Endothelial cell of hepatic sinusoid (primary cell): ENCODE results near the gene CACTIN.
"Not testable (repeated sequence)": the region's sequence is repeated elsewhere in the genome, so short reads cannot be mapped to it uniquely, and the experiment has no call there.

Source experiments
- in situ Hi-C: cut with HindIII; loops from 2 replicates; pipeline ENCODE4 v1.10.0; 2017; ENCODE audit warnings: low sequenced_read_pairs

Gene CACTIN

DNA sequence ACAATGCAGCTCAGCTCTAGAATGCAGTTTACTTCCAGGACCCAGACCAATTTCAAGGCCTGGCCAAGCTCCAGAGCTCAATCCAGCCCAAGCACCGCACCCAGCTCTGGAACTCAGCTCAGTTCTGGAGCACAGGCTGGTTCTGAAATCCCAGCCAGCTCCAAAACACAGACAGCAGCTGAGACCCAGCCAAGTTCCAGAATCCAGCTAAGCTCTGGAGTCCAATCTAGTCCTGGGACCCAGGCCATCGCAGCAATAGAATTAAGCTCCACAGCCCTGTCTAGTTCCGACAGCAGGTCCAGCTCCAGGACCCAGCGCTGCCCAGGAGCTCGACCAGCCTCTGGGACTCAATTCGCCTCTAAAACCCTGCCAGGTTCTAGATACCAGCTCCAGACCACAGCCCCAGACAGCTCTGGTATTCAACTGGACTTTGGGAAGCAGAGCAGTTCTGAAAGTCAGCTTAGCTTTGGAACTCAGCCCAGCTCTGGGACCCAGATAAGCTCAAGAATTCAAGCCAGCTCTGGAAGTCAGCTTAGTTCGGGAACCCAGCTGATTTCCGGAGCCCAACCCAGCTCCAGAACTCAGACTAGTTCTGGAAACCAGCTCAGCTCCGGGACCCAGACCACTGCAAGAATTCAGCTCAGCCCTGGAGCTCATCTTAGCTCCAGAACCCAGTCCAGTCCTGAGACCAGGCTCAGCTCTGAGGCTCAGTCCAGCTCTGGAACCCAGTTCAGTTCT, 34.5 kb downstream of the CACTIN start:
- in situ Hi-C loops, result no loop called here

DNA sequence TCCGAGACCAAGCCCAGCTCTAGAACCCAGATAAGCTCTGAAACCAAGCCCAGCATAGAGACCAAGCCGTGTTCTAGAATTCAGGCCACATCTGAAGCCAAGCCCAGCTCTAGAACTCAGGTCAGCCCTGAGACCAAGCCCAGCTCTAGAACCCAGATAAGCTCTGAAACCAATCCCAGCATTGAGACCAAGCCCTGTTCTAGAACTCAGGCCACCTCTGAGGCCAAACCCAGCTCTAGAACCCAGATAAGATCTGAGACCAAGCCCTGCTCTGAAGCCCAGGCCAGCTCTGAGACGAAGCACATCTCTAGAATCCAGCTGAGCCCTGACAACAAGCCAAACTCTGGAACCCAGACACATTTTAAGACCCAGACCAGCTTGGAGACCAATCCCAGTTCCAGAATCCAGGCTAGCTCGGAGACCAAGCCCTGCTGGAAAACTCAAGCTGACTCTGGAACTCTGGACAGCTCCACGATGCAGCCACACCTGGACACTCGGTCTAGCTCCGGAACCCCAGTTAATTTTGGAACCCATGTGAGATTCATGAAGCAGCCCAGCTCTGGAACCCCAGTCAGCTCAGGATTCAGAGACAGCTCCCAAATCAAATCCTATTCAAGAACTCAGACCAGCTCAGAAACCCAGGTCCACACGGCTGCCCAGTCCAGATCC, 35.5 kb downstream of the CACTIN start:
- in situ Hi-C loops, result no loop called here

DNA sequence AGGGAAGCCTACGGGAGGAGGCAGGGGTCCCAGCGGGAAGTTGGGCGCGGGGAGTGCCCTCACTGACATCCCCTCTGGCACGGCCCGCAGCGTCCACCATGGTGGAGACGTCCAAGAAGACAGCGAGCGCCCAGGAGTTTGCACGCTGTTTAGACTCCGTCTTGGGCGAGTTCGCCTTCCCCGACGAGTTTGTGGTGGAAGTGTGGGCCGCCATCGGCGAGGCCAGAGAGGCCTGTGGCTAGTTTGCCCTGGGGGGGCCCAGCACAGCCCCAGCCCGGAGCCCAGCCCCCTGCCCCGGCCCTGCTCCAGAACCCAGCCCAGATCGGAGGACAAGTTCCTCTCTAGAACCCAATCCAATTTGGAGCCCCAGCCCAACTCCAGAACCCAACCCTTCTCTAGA, 36.6 kb downstream of the CACTIN start:
- in situ Hi-C loops, result no loop called here

DNA sequence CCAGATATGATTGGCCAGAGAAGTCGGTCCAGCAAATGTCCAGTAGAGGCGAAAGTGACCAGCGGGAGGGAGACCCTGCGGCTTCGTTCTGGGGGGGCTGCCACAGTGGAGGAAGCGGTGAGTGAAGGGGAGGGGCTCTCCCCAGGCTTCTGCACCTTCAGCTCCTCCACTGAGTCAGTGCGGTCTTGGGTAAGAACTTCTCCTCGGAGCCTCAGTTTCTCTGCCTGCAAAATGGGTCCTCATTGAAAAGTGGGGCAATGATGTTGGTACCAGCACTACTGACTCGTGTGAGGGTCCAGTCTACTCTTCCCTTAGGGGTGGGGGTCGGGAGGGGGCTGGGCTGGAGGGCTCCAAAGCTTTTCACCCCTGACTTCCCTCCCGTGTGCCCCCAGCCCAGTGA, 37.2 kb downstream of the CACTIN start:
- in situ Hi-C loops, result no loop called here

DNA sequence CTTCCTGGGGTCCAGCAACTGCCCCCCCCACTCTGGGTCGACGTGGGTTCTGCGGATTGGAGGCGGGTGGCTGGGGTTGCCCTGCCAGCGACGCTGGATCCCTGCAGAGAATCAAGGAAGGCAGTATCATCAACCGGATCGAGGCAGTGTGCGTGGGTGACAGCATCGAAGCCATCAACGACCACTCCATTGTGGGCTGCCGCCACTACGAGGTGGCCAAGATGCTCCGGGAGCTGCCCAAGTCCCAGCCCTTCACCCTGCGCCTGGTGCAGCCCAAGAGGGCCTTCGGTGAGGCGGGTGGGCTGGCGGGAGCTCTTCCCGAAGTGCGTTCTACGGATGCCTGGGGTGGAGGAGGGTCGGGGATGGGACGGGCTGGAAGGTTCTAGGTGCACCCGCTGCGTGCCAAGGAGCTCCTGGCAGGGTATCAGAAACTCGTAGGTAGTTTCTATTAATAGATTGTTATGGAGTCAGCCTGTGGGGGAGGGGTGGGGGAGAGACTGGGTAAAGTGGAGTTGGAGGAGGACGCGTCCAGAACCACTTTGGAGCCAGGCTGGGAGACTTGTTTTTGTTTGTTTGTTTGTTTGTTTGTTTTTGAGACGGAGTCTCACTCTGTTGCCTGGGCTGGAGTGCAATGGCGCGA, 39.8 kb downstream of the CACTIN start:
- in situ Hi-C loops, result no loop called here

DNA sequence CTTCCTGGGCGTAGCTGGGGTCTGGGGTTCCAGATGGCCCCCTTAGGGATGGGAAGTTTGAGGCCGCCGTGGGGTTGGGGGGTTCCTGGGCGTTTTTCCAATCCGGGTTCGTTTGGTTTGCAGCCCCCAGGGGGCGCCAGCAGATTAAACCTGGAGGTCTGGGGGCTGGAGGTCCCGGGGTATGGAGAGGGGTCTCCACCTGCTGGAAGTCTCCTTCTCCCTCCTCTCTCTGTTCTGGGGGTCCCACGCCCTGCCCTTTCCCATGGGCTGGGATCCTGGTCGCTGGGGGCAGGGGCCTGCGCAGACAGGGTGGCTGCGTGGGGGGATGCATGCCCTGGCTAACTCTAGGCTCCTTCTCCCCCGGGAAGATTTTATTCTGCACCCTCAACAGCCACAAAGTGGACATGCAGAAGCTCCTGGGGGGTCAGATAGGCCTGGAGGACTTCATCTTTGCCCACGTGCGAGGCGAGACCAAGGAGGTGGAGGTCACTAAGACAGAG, 40.4 kb downstream of the CACTIN start:
- in situ Hi-C loops, result no loop called here

DNA sequence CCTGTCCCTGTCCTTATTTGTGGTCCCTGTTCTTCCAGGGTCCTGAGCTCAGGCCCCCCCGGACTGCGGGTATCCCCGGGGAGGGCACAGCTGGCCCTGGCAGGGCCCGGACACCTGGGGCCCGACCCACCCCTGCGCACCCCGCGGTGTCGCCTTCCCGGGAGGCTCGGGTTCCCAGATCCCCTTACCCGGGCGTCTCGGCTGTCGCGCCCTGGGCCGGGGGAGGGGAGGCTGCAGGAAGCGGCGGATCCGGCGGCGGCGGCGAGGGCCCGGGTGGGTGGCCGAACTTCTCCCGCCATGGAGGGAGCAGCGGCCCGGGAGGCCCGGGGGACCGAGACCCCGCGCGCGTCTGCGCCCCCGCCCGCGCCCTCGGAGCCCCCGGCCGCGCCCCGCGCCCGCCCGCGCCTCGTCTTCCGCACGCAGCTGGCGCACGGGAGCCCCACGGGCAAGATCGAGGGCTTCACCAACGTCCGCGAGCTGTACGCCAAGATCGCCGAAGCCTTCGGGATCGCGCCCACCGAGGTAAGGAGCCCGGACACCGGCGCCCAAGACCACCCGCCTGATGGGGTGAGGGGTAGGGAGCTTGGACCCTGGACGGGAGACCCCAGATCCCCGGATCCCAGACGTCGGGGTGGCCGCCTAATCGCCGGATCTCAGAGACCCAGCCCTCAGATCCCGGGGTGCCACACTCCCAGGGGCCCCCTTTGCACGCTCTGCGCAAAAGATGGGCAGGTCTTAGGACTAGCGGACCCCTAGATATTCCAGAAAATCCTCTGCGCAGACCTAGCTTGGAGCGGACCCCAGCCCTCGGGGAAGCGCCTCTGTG, 41.1 kb downstream of the CACTIN start, which contains the start of gene GIPC3:
Gene GIPC3 (plus strand): TSS at position 178 of the 826 bp plus-strand sequence. CDS start 120 bp downstream, at position 298.
- in situ Hi-C loops, result no loop called here

DNA sequence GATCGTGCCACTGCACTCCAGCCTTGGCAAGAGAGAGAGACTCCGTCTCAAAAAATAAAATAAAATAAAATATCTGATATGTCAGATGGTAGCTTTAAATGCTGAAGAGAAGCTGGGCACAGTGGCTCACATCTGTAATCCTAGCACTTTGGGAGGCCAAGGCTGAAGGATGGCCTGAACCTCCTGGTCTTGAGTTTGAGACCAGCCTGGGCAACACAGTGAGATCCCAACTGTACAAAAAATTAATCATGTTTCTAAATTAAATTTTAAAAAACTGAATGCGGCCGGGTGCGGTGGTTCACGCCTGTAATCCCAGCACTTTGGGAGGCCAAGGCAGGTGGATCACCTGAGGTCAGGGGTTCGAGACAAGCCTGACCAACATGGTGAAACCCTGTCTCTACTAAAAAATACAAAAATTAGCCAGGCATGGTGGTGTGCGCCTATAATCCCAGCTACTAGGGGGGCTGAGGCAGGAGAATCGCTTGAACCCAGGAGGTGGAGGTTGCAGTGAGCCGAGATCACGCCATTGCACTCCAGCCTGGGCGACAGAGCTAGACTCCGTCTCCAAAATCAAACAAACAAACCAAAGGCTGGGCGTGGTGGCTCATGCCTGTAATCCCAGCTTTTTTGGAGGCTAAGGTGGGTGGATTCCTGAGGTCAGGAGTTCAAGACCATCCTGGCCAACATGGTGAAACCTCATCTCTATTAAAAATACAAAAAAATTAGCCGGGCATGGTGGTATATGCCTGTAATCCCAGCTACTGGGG, 42.4 kb downstream of the CACTIN start:
- in situ Hi-C loops, result not testable (repeated sequence)

DNA sequence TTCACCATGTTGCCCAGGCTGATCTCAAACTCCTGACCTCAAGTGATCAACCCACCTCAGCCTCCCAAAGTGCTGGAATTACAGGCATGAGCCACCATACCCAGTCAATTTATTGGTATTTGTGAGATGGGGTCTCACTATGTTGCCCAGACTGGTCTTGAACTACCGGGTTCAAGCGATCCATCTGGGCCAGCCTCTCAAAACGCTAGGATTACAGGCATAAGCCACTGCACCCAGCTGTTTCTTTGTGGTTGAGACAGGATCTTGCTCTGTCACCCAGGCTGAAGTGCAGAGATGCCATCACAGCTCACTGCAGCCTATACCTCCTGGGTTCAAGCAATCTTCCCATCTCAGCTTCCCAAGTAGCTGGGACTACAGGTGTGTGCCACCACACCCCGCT, 44.8 kb downstream of the CACTIN start:
- in situ Hi-C loops, result not testable (repeated sequence)

DNA sequence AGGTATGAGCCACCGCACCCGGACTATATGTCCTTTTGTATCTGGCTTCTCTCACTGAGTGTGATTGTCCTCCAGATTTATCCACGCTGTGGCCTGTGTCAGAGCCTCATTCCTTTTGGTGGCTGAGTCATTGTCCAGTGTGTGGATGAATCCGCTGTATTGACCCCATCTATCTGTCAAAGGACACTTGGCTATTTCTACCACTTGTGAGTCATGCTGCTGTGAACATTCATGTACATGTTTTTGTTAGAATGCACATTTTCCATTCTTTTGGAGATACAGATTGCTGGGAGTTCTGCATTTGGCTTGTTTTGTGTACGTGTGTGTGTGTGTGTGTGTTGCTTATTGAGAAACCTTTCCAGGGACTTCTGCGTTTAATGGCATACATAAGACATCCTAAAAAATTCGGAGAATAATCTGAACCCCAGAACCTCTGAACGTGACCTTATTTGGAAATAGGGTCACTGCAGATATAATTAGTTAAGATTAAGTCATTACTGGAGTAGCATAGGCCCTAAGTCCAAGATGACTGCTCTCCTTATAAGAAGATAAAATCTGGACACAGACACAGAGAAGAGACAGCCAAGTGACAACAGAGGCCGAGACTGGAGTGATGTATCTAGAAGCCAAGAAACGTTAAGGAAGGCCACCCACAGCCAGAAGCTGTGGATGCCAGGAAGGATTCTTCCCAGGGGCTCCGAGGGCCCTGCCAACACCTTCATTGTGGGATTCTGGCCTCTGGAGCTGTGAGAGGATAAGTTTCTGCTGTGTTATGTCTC, 46.2 kb downstream of the CACTIN start:
- in situ Hi-C loops, result no loop called here

DNA sequence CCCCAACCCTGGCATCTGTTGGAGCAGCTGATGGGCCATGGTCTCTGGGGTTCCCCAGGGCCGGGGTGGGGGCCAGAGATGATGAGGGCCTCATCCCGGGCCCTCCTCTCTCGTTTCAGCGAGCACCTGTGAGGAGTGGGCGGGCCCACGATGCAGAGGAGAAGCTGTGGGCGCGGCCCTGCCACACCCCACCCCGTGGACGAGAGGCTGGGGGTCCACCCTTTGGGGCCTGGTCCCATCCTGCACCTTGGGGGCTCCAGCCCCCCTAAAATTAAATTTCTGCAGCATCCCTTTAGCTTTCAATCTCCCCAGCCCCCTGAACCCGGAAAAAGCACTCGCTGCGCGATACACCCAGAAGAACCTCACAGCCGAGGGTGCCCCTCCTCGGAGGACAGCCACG, 48.2 kb downstream of the CACTIN start:
- in situ Hi-C loops, result loop anchor here (5.0 kb wide), 3 partner anchors 41 to 74 kb away; partner anchors contain the start of gene TEKTIP1

DNA sequence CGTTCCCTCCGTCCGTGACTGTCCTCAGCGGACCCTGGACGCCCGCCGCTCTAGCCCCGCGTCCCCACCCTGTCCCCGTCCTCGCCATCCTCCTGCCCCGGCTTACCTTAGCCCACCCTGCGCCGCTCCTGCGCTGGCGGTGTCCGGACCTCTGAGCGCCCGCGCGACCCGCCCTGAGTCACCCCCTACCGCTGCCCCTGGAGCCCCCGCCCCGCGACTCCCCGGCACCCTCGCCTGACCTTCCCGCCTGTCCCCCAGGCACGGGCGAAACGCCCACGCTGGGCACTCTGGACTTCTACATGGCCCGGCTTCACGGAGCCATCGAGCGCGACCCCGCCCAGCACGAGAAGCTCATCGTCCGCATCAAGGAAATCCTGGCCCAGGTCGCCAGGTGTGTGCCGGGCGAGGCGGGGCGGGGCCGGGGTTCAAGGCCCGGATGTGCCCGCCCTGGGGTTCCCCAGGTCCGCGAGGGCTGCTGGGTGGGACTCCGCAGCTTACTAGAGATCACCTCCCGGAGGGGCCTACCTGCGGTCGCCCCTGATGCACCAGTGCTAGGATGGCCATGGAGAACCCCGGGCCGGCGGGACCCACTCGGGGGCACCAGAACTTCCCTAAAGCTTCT, 48.8 kb downstream of the CACTIN start:
- in situ Hi-C loops, result loop anchor here (5.0 kb wide), 3 partner anchors 41 to 74 kb away; partner anchors contain the start of gene TEKTIP1

DNA sequence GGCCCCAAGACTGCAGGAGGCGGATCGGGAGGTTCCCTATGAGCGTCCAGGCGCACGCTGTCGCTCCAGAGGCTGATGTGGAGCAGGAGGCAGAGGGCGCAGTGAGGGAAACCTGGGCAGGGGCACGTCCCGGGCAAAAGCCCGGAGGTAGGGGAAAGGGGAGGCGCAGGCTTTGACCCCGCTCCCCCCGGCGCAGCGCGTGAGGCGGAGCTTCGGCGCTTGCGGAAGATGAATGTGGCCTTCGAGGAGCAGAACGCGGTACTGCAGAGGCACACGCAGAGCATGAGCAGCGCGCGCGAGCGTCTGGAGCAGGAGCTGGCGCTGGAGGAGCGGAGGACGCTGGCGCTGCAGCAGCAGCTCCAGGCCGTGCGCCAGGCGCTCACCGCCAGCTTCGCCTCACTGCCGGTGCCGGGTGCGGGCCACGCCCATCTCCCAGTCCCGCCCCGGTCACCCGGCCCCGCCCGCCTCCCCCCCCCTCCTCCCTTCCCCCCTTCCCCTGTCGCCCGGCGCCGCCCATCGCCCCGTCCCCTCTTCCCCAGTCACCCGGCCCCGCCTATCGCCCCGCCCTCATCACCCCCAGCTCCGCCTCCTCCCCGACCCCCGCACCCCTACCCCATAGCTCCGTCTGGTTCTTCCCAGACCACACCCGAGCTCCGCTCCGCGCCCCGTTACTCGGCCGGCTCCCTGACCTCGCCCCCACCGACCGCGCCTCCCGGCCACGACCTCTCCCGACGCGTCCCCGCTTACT, 49.7 kb downstream of the CACTIN start:
- in situ Hi-C loops, result loop anchor here (5.0 kb wide), 3 partner anchors 40 to 75 kb away; partner anchors contain the start of gene TEKTIP1

DNA sequence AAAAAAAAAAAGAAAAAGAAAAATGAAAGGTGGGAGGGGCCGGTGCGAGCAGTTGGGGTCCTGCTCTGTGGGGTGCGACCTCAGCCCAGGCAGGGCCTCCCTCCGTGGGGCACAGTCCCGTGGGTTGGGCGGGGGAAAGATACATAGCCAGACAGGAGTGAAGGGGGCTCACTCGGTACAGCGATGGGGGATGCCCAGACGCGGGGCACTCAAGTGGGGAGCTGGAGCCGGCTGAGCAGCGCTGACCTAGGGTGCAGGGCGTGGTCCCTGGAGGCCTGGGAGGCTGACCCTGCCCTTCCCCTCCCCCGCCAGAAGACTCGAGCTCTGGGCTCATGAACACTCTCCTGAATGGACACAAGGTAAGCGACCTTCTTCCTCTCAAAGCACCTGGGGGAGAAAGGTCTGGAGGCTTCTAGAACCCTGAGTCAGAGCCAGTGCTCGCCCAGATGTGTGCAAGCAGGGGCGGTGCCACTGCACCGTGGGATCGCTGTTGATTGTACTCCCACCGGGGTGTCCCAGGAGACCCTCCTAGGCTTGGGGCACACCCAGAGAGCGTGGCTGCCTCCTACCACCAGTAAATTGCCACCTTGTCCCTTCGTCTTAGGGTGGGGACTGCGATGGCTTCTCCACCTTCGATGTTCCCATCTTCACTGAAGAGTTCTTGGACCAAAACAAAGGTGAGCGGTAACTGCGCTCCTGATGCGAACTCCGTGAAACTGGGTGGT, 50.5 kb downstream of the CACTIN start:
- in situ Hi-C loops, result loop anchor here (5.0 kb wide), 3 partner anchors 39 to 76 kb away; partner anchors contain the start of gene TEKTIP1

DNA sequence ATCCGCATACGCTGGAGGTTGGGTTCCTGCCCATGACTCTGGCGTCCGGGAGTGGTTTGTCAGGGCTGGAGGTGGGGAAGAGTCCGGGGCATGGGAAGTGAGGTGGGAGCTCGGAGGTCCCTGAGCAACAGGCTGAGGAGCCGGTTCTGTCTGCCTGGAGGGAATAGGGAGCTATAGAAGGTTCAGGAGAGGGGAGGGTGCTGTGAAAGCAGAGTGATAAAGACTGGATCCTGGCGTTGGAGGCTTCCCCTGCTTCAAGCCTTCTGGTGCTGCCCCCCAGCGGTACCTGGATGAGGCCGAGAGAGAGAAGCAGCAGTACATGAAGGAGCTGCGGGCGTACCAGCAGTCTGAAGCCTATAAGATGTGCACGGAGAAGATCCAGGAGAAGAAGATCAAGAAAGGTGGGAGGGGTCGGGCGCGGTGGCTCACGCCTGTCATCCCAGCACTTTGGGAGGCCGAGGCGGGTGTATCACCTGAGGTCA, 51.3 kb downstream of the CACTIN start:
- in situ Hi-C loops, result loop anchor here (5.0 kb wide), 3 partner anchors 38 to 77 kb away; partner anchors contain the start of gene TEKTIP1

DNA sequence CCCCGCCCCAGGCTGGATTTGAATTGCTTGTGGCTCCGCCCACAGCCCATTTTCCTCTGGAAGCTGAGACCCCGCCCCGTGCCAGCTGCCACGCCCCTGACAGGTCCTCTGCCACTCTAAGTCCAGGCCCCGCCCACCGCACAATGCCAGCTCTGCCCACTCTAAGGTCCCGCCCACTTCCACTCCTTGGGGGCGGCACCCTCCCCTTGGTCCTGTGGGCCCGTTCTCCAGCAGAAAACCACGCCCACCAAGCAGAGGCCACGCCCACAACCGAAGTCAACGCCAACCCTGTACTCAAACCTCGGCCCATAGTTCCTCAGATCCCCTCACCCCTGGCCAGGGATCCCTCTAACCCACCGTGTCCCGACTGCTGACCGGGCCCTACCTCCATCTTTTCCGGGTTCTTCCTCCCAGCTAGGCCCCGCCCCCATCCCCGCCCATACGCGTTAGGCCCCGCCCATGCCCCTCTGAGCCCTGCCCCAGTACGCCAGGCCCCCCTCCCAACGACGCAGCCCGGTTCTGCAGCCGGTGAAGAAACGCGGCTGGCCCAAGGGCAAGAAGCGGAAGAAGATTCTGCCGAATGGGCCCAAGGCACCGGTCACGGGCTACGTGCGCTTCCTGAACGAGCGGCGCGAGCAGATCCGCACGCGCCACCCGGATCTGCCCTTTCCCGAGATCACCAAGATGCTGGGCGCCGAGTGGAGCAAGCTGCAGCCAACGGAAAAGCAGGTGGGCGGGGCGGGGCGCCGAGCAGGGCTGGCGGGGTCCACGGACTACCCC, 52.5 kb downstream of the CACTIN start:
- in situ Hi-C loops, result no loop called here
